ENCODE measurements around the gene NOL12.

Gene NOL12

GRCh38 chr22:37686002-37686982, at the start of gene NOL12:
Gene NOL12, plus strand, starts transcription at chr22:37686343. Its CDS starts 50 bp downstream, at chr22:37686393.
- DNase-seq (peak; percentile 89), ATAC-seq (ENCODE audit: insufficient read depth, low read depth) (peak; percentile 92)
- TF ChIP-seq CTCF (IDR thresholded peaks at IDR 0.05; ENCODE audit: borderline replicate concordance, extremely low read depth, low read length, poor library complexity, severe bottlenecking): no peak
- no peak for TF ChIP-seq EZH2 (IDR thresholded peaks at IDR 0.05; ENCODE audit: borderline replicate concordance, low read depth, low read length, severe bottlenecking)
- Histone ChIP-seq H3K27me3 (ENCODE audit: insufficient read depth, low read length, poor library complexity) (no peaks in the 10 kb centered on the region), H3K27ac (ENCODE audit: low read length) (peak within 1 kb of the TSS; percentile 95), H3K4me2 (ENCODE audit: insufficient read depth, low read length) (peak within 1 kb of the TSS; percentile 98), H4K20me1 (ENCODE audit: insufficient read depth, low read length) (peaks cover 5% of the 10 kb centered on the region; the same call in 1 of the 2 replicates), H3K9ac (ENCODE audit: low read depth, low read length) (peak within 1 kb of the TSS; percentile 97), H3K4me1 (ENCODE audit: insufficient read depth, low read length) (peaks cover 31% of the 10 kb centered on the region), H3K4me3 (ENCODE audit: low read depth in 1 of 2, low read length in 2 of 2) (peak within 1 kb of the TSS; percentile 98 to 100), H2AFZ (ENCODE audit: low read depth, low read length) (peak within 1 kb of the TSS; percentile 93), H3K79me2 (ENCODE audit: insufficient read depth, low read length) (peaks cover 31% of the 10 kb centered on the region), H3K36me3 (ENCODE audit: insufficient read depth, low read length) (peaks cover 40% of the 10 kb centered on the region), H3K9me3 (ENCODE audit: insufficient read depth, low read length, severe bottlenecking) (no peaks in the 10 kb centered on the region)

- Histone ChIP-seq H2AFZ (ENCODE audit: low read depth, low read length) (no peak overlapping the region), H3K27me3 (ENCODE audit: insufficient read depth, low read length, poor library complexity) (peaks cover 3% of the 10 kb centered on the region), H3K36me3 (ENCODE audit: insufficient read depth, low read length) (peaks cover 11% of the 10 kb centered on the region), H3K4me1 (ENCODE audit: insufficient read depth, low read length) (peaks cover 54% of the 10 kb centered on the region), H3K4me2 (ENCODE audit: insufficient read depth, low read length) (peak overlapping the region; percentile 0; the same call in 1 of the 2 replicates), H3K79me2 (ENCODE audit: insufficient read depth, low read length) (no peaks in the 10 kb centered on the region), H3K9ac (ENCODE audit: low read depth, low read length) (no peak overlapping the region), H4K20me1 (ENCODE audit: insufficient read depth, low read length) (peaks cover 7% of the 10 kb centered on the region), H3K4me3 (ENCODE audit: low read depth in 1 of 2, low read length in 2 of 2) (no peak overlapping the region), H3K27ac (ENCODE audit: low read length) (peak overlapping the region; percentile 57; the same call in 1 of the 2 replicates), H3K9me3 (ENCODE audit: insufficient read depth, low read length, severe bottlenecking) (no peaks in the 10 kb centered on the region)
- TF ChIP-seq CTCF (IDR thresholded peaks at IDR 0.05; ENCODE audit: borderline replicate concordance, extremely low read depth, low read length, poor library complexity, severe bottlenecking): no peak
- TF ChIP-seq EZH2 (IDR thresholded peaks at IDR 0.05; ENCODE audit: borderline replicate concordance, low read depth, low read length, severe bottlenecking): no peak
- DNase-seq (no peak), ATAC-seq (ENCODE audit: insufficient read depth, low read depth) (no peak)
Measured at GRCh38 chr22:37636949-37637273, 49.2 kb upstream of the NOL12 start.

GRCh38 chr22:37638391-37639069, 47.6 kb upstream of the NOL12 start:
- H3K27ac ChIP-seq (ENCODE audit: low read length): no peak overlapping the region
- H3K9ac ChIP-seq (ENCODE audit: low read depth, low read length): peak overlapping the region; percentile 60; the same call in 1 of the 2 replicates
- H3K4me1 ChIP-seq (ENCODE audit: insufficient read depth, low read length): peaks cover 54% of the 10 kb centered on the region

More at GRCh38 chr22:37638391-37639069, 47.6 kb upstream of the NOL12 start:
- Histone ChIP-seq H3K4me3 (ENCODE audit: low read depth in 1 of 2, low read length in 2 of 2) (no peak overlapping the region), H3K4me2 (ENCODE audit: insufficient read depth, low read length) (peak overlapping the region; percentile 98; the same call in 1 of the 2 replicates), H3K27me3 (ENCODE audit: insufficient read depth, low read length, poor library complexity) (peaks cover 3% of the 10 kb centered on the region), H3K36me3 (ENCODE audit: insufficient read depth, low read length) (no peaks in the 10 kb centered on the region; the same call in 1 of the 2 replicates), H3K79me2 (ENCODE audit: insufficient read depth, low read length) (no peaks in the 10 kb centered on the region), H4K20me1 (ENCODE audit: insufficient read depth, low read length) (no peaks in the 10 kb centered on the region; the same call in 1 of the 2 replicates), H3K9me3 (ENCODE audit: insufficient read depth, low read length, severe bottlenecking) (no peaks in the 10 kb centered on the region), H2AFZ (ENCODE audit: low read depth, low read length) (0 out of 2 replicates have a peak overlapping the region, but pooled peaks have one; percentile 55)
- TF ChIP-seq EZH2 (IDR thresholded peaks at IDR 0.05; ENCODE audit: borderline replicate concordance, low read depth, low read length, severe bottlenecking) (no peak), CTCF (IDR thresholded peaks at IDR 0.05; ENCODE audit: borderline replicate concordance, extremely low read depth, low read length, poor library complexity, severe bottlenecking) (no peak)
- no peak for ATAC-seq (ENCODE audit: insufficient read depth, low read depth)
- DNase-seq: peak; percentile 15

Measured in DND-41 (cell line).